Esophagus muscularis mucosa (tissue), 4 donors: ENCODE data around the gene UCHL1. TPM values are rescaled to one million over a fixed set of nuclear protein-coding genes. Genes with fewer than 3 reads are reported as not detected.
A peak's percentile ranks its signal among the peaks of the same experiment; 100 is the strongest.

Source experiments
- DNase-seq: peaks from one replicate; pipeline ENCODE4 v3.0.0-alpha.2; 2017; ENCODE audit errors: extremely low spot score
- H3K27ac ChIP-seq, 4 donors: fragments of 200-600 bp; sonication (generic); replicated peaks in 1 of 4; 1 replicate in 3 of 4; 2 replicates in 1 of 4; pipeline ENCODE4 v1.5.1; 2016 to 2019; ENCODE audit warnings: mild to moderate bottlenecking in 1 of 4
- H3K27me3 ChIP-seq, 4 donors: fragments of 200-600 bp; sonication (generic); one replicate each; pipeline versions ENCODE4 v1.5.1 to v1.6.0; 2016 to 2019
- H3K36me3 ChIP-seq, 4 donors: fragments of 200-600 bp; sonication (generic); one replicate each; pipeline ENCODE4 v1.5.1; 2016 to 2019
- H3K4me1 ChIP-seq, 4 donors: fragments of 200-600 bp; sonication (generic); one replicate each; pipeline ENCODE4 v1.5.1; 2016 to 2019
- H3K4me3 ChIP-seq, 4 donors: fragments of 200-600 bp; sonication (generic); 1 replicate in 2 of 4; 2 replicates in 2 of 4; pipeline ENCODE4 v1.5.1; 2016 to 2019; ENCODE audit warnings: mild to moderate bottlenecking in 4 of 4, moderate library complexity in 1 of 4
- H3K9me3 ChIP-seq, 4 donors: fragments of 200-600 bp; sonication (generic); 1 replicate in 3 of 4; 2 replicates in 1 of 4; pipeline ENCODE4 v1.5.1; 2016 to 2019
- CTCF ChIP-seq, 3 experiments: fragments of 200-600 bp in 2 of 3; fragments of 450-650 bp in 1 of 3; sonication (generic) in 2 of 3; IDR thresholded peaks; one replicate each; pipeline ENCODE4 v1.5.1; 2017 to 2019; ENCODE audit warnings: antibody characterized with exemption in 3 of 3, mild to moderate bottlenecking in 2 of 3, moderate library complexity in 1 of 3
- EP300 ChIP-seq: sonication (generic); formaldehyde crosslinking; IDR thresholded peaks from one replicate; pipeline ENCODE4 v1.6.1; 2017; ENCODE audit warnings: antibody characterized with exemption
- POLR2A ChIP-seq: fragments of 450-650 bp; IDR thresholded peaks from one replicate; pipeline ENCODE4 v1.6.1; 2017; ENCODE audit warnings: antibody characterized with exemption, moderate library complexity, mild to moderate bottlenecking, low read depth
- POLR2AphosphoS5 ChIP-seq, 2 donors: sonication (generic); formaldehyde crosslinking; IDR thresholded peaks; one replicate each; pipeline ENCODE4 v1.6.1; 2017; ENCODE audit warnings: antibody characterized with exemption in 2 of 2
- WGBS: methylation state at CpG from one replicate; pipeline ENCODE4 v1.1.5; 2018; 5-methylcytosine and 5-hydroxymethylcytosine counted together
- intact Hi-C: fragments of 100-400 bp; cut with DNase I; formaldehyde crosslinking; loops from one replicate; pipeline ENCODE4 v1.15.1; 2023
- total RNA-seq, 4 donors: library from RNA; depleted of rRNA; stranded (reverse); fragments of >200 nt; gene quantifications; one replicate each; pipeline versions ENCODE4 v1.1.0 to v1.2.1, GENCODE V29; 2016

The UCHL1 gene
- total RNA-seq, 4 donors from 2014 or later, result 30.3 to 120 (median 40.8) TPM

GRCh38 chr4:41245983-41246382, 10.7 kb upstream of the UCHL1 start:
- Histone ChIP-seq H3K27me3 (no peaks in the 10 kb centered on the region), H3K4me3 (no peak overlapping the region), H3K27ac (no peak overlapping the region), H3K36me3 (no peaks in the 10 kb centered on the region), H3K4me1 (no peaks in the 10 kb centered on the region), H3K9me3 (no peaks in the 10 kb centered on the region)
- intact Hi-C loops, result no loop called here
- TF ChIP-seq CTCF (IDR thresholded peaks at IDR 0.05) (no peak), POLR2A (no peak), EP300 (no peak), POLR2AphosphoS5 (IDR thresholded peaks at IDR 0.05) (no peak)
- peak; percentile 84 for DNase-seq
- 100% methylated on average over 1 of the region's 1 CpG for WGBS

- WGBS, result 54% methylated on average over 12 of the region's 13 CpGs
- H3K4me1 ChIP-seq, result peaks cover 18 to 22% (median 18%) of the 10 kb centered on the region in 4 donors
- DNase-seq, result no peak
- no peaks in the 10 kb centered on the region for H3K36me3 ChIP-seq
- intact Hi-C loops, result no loop called here
- no peak for TF ChIP-seq POLR2AphosphoS5 (IDR thresholded peaks at IDR 0.05)
- no peak for TF ChIP-seq POLR2A
- no peak for TF ChIP-seq CTCF (IDR thresholded peaks at IDR 0.05)
- TF ChIP-seq EP300, result no peak
- H3K27me3 ChIP-seq, result peaks cover 0 to 28% (median 12%) of the 10 kb centered on the region in 4 donors
- peak overlapping the region; percentile 51 to 66 (median 56) for H3K4me3 ChIP-seq
- H3K27ac ChIP-seq, result no peak overlapping the region
- H3K9me3 ChIP-seq, result no peaks in the 10 kb centered on the region
These were observed 493 bp upstream of the UCHL1 start for GRCh38 chr4:41256131-41256739.

- TF ChIP-seq CTCF (IDR thresholded peaks at IDR 0.05), result no peak
- no peak for TF ChIP-seq POLR2AphosphoS5 (IDR thresholded peaks at IDR 0.05)
- no peak for TF ChIP-seq EP300
- TF ChIP-seq POLR2A, result no peak
- 3% methylated on average over 25 of the region's 69 CpGs for WGBS
- H3K4me3 ChIP-seq, result peak overlapping the region; percentile 51 to 66 (median 56)
- no peak for DNase-seq
- intact Hi-C loops, result no loop called here
- H3K36me3 ChIP-seq, result no peaks in the 10 kb centered on the region
- peaks cover 18 to 22% (median 18%) of the 10 kb centered on the region in 4 donors for H3K4me1 ChIP-seq
- no peaks in the 10 kb centered on the region for H3K9me3 ChIP-seq
- H3K27ac ChIP-seq, result no peak overlapping the region
- H3K27me3 ChIP-seq, result peaks cover 0 to 28% (median 12%) of the 10 kb centered on the region in 4 donors
These were observed 651 bp downstream of the UCHL1 start for GRCh38 chr4:41257257-41257901.

GRCh38 chr4:41257906-41258305, 1.2 kb downstream of the UCHL1 start:
- WGBS, result 40% methylated on average over 11 of the region's 11 CpGs
- TF ChIP-seq POLR2AphosphoS5 (IDR thresholded peaks at IDR 0.05), result no peak
- no peak for TF ChIP-seq EP300
- TF ChIP-seq POLR2A, result no peak
- TF ChIP-seq CTCF (IDR thresholded peaks at IDR 0.05), result no peak
- peaks cover 0 to 28% (median 12%) of the 10 kb centered on the region in 4 donors for H3K27me3 ChIP-seq
- no peak overlapping the region for H3K27ac ChIP-seq
- H3K4me1 ChIP-seq, result peaks cover 18 to 22% (median 18%) of the 10 kb centered on the region in 4 donors
- H3K9me3 ChIP-seq, result no peaks in the 10 kb centered on the region
- H3K4me3 ChIP-seq, result peak overlapping the region; percentile 51 to 66 (median 56)
- no peak for DNase-seq
- H3K36me3 ChIP-seq, result no peaks in the 10 kb centered on the region
- intact Hi-C loops, result no loop called here
